IPS DF 4.7 (cell line): ENCODE data around the gene WDHD1.
"Not testable (repeated sequence)": the region's sequence is repeated elsewhere in the genome, so short reads cannot be mapped to it uniquely, and the experiment has no call there.

Source experiments
- DNase-seq: peaks from one replicate; pipeline ENCODE4 v3.0.0-alpha.2; 2013; ENCODE audit warnings: low spot score; ENCODE audit errors: extremely low read depth

WDHD1 gene

DNA sequence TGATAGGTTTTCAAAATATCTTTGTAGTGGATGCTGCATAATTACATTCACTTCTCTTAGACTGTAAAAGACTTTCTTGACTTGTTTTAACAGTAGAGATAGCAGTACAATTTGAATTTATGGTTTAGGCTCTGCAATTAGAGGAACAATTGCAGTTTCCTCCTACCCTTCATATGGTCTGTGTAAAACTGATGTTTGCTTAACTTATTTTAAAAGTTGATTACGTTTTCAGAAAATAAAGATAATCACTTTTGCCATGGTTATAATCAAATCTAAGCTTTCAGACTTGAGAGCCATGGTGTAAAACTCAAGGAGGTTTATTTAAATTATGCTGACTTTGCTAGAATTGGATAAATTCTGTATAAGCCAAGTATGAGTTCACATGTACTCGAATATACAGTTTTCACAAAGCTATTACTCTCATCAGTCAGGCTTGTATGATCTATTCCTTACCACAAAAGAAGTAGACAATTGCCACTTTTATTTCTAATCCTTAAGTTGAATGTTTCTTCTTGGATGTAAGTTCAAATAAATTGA is 22.1 kb upstream of the WDHD1 start:
- DNase-seq, result no peak

DNA sequence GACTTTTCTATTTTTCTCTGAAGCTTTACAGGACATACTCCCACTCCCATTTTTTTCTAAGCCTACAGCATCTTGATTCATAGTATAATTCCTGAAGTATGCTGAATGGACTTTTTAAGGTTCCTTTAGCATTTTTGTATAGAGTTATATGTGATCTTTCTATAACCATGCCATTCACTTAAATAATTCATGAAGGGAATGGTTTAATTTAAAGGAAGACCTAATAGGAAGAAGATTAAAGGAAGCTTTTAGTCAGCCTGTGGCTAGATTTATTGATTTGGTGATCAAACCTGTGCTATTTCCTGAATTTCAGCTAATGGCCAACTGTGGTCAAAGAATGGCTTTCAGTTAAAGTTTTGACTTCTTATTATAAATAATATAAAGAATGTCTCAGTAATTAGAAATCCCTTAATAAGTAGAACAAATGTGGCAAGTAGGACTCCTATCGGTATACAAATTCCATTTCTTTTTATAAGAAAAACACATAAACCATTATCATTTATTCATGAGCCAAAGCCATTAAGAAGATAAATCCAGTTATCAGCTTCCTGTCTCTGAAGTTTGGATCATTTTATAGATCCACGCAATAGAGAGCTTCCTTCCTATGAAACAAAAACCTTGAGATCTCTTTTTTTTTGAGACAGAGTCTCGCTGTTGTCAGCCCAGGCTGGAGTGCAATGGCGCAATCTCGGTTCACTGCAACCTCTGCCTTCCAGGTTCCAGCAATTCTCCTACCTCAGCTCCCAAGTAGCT is 20.6 kb upstream of the WDHD1 start:
- no peak for DNase-seq

- no peak for DNase-seq
These were observed 18.2 kb upstream of the WDHD1 start for GRCh38 chr14:55045087-55045486.

GRCh38 chr14:55043528-55043927 is 16.6 kb upstream of the WDHD1 start:
- no peak for DNase-seq

DNA sequence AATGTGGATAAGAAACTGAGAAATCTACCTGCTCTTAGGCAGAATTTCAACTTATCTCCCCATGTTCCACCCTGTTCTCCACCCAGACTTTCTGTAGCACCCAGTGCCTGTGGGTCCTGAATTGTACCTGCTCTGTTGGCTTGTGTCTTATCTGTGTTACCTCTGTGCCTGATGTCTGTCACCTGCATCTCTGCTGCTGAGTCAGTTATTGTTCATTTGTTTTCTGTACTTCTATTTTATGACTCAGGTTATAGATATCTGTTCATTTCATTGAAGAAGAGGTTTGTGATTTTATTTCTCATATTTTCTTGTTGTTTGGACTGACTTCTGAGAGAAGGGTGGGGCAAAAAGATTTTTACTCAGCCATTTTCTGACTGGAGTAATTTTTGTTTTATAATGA is 11.8 kb upstream of the WDHD1 start:
- no peak for DNase-seq

- not testable (repeated sequence) for DNase-seq
These were observed 11.1 kb upstream of the WDHD1 start for GRCh38 chr14:55037995-55038394.

- no peak for DNase-seq
These were observed 4.3 kb upstream of the WDHD1 start for GRCh38 chr14:55031190-55031589.

- DNase-seq, result no peak
These were observed 1.6 kb upstream of the WDHD1 start for GRCh38 chr14:55028476-55028875.

- DNase-seq, result no peak
These were observed 1.2 kb upstream of the WDHD1 start for GRCh38 chr14:55028066-55028465.

- no peak for DNase-seq
These were observed 482 bp downstream of the WDHD1 start for GRCh38 chr14:55026441-55026792.

DNA sequence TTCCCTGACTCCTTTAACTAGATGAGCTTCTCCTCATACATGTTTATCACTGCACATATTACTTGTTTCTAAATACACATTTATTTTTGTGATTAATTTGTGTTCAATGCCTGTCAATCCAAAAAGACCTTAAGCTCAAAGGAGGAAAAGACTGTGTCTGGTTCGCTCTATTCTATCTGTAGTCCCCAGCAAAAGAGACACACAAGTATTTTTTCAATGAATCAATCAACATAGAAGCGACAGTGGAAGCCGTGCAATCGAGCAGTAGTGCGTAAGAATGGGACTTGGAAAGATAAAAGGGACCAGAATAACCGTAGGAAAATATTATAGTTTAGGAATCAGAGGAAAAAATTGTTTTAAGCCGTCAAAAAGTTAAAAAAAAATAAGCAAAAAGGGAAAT is 951 bp downstream of the WDHD1 start:
- no peak for DNase-seq

- DNase-seq, result not testable (repeated sequence)
These were observed 2.5 kb downstream of the WDHD1 start for GRCh38 chr14:55024365-55024764.

DNA sequence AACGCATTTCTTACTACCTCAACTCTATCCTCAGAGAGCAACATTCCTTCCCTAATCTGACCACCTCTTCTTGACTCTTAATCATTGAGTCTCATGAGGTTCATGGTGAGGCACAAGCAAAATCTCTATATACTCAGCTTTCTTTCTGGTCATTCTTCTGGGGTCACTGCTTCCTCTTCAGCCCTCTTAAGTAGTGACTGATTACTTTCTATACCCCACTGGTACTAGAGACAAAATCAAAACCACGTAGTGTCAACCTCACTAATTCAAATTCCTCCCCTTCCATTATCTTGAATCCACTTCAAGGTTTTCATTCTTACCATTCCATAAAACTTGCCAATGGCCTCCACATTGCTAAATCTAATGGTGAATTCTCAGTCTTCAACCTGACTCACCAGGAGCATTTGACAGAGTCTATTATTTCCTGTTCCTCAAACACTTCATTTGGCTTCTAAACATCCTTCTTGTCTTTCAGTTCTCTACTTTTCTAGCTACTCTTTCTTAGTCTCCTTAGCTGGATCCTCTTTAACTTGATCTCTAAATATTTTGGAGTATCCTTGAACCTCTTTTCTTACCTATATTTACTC is 6.8 kb downstream of the WDHD1 start:
- DNase-seq, result no peak

GRCh38 chr14:55015006-55015405 is 11.9 kb downstream of the WDHD1 start:
- no peak for DNase-seq

DNA sequence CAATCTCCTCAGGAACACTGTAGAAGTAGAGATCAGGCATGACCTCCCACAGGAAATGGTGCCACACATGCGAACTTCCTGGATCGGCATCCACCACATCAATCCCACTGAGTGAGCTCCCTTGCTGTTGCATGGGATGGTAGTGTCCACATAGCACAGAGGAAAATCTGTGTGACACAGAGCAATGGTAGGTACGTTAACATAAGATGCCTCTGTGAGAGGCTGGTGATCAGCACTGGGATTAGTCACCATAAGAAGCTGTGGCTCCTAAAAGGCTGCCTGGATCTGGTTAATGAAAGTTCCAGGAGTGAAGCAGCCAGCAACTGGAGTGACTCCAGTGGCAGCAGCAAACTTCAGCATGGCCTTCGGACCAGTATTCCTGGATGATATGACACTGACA is 21.8 kb downstream of the WDHD1 start:
- DNase-seq, result no peak

GRCh38 chr14:55000381-55000780 is 26.5 kb downstream of the WDHD1 start:
- DNase-seq, result no peak

DNA sequence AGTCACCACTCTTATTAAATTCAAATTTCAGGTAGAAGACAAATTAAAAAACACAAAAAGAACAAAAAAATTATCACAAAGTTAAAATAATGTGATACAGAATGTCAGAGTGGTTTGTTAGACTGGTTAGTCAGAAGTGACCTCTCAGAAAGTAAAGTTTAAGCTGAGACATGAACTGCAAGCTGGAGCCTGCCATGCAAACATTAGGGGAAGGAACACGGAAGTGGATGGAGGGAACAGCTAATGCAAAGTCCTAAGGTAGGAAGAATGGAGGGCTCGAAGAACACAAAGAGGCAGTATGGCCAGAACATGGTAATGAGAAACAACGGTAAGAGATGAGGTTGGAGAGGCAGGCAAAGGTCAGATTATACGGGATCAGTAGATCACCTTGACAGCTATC is 41.7 kb downstream of the WDHD1 start:
- no peak for DNase-seq

DNA sequence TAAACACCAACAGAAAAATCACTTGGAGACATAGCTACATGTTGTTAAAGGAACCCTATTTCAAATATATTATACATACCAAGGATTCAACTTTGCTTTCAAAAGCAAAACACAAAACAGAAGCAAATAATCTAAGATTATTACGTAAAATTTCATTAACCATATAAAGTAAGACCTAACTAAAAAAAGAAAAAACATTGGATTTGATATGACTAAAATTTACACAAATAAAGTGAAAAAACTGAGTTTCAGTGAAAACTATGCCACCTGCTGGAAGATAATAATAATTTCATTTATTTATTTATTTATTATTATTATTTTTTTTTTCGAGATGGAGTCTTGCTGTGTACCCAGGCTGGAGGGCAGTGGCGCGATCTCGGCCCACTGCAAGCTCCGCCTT is 45.2 kb downstream of the WDHD1 start:
- DNase-seq, result no peak

- no peak for DNase-seq
These were observed 47.9 kb downstream of the WDHD1 start for GRCh38 chr14:54979039-54979438.

DNA sequence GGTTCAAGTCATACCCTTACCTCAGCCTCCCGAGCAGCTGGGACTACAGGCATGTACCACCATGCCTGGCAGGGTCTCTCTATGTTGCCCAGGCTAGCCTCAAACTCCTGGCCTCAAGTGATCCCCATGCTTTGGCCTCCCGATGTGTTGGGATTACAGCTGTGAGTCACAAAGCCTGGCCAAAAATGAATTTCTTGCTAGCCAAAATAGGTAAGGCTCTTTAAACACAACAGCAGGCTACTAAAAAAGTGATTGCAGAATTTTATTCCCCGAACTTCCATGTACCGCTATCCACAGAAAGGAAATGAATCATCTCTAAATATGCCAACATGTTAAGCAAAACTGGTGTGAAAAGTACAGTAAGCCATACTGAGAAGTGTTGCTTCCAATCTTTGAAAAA is 50.6 kb downstream of the WDHD1 start:
- no peak for DNase-seq

- no peak for DNase-seq
These were observed 51.0 kb downstream of the WDHD1 start for GRCh38 chr14:54975856-54976255.

- no peak for DNase-seq
These were observed 52.0 kb downstream of the WDHD1 start for GRCh38 chr14:54974788-54975414.

DNA sequence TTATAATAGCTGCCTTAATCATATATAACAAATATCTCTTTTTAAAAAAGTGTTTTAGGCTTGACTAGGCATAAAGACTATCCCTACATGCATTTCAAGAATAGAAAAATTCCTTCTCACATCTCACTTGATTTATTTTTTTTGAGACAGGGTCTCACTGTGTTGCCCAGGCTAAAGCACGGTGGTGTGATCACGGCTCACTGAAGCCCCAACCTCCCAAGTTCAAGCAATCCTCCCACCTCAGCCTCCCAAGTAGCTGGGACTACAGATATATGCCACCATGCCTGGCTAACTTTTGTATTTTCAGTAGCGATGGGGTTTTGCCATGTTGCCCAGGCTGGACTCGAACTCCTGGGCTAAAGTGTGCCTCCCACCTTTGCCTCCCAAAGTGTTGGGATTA is 59.4 kb downstream of the WDHD1 start:
- no peak for DNase-seq
